Left lung (tissue), 14 donors: ENCODE data around the gene KRT23. TPM values are rescaled to one million over a fixed set of nuclear protein-coding genes. Genes with fewer than 3 reads are reported as not detected.

ENCODE experiments used
- ATAC-seq: fragments of 200-7000 bp; cut with Tn5 transposase; one replicate; pipeline ENCODE4 v1.9.1; 2020; ENCODE audit warnings: moderate library complexity
- DNase-seq, 4 donors: peaks; one replicate each; pipeline ENCODE4 v3.0.0-alpha.2; 2013 to 2020
- H3K27ac ChIP-seq, 2 donors: fragments of 200-600 bp; sonication (generic) in 1 of 2; one replicate each; pipeline versions ENCODE4 v1.5.0 to v1.8.0; 2020 to 2021
- H3K27me3 ChIP-seq, 2 donors: fragments of 200-600 bp; sonication (generic) in 1 of 2; one replicate each; pipeline versions ENCODE4 v1.5.0 to v1.8.0; 2020 to 2021
- H3K36me3 ChIP-seq, 2 donors: fragments of 200-600 bp; sonication (generic) in 1 of 2; one replicate each; pipeline versions ENCODE4 v1.5.0 to v1.8.0; 2020 to 2021
- H3K4me1 ChIP-seq, 2 donors: fragments of 200-600 bp; one replicate each; pipeline ENCODE4 v1.8.0; 2021
- H3K4me3 ChIP-seq, 2 donors: fragments of 200-600 bp; sonication (generic) in 1 of 2; one replicate each; pipeline versions ENCODE4 v1.5.0 to v1.8.0; 2020 to 2021; ENCODE audit warnings: mild to moderate bottlenecking in 1 of 2
- H3K9me3 ChIP-seq, 2 donors: fragments of 200-600 bp; sonication (generic) in 1 of 2; one replicate each; pipeline versions ENCODE4 v1.5.0 to v1.8.0; 2020 to 2021
- intact Hi-C, 2 donors: fragments of 100-400 bp; cut with DNase I; formaldehyde crosslinking; loops; one replicate each; pipeline versions ENCODE4 v1.11.2 to v1.14.2; 2022
- long read RNA-seq, 12 donors: library from polyadenylated mRNA in 2 of 12; unstranded in 2 of 12; transcript quantifications; one replicate each; pipeline ENCODE4 v2.0.0 and lab custom pipeline, GENCODE V29; 2019 to 2026
- polyA plus RNA-seq, 6 donors: library from polyadenylated mRNA; unstranded; fragments of 120-200 nt; gene quantifications; one replicate each; pipeline ENCODE4 v1.2.1, GENCODE V29; 2013; ENCODE audit not compliant: insufficient read length in 6 of 6
- total RNA-seq, 2 donors: library from RNA; stranded (reverse); fragmentation: NEBNext Ultra II Directional; extraction: Animal tissue kit (Norgen Biotek cat#: 25700); gene quantifications; one replicate each; pipeline ENCODE4 v1.2.1, GENCODE V29; 2021
- TF ChIP-seq, protein P1 (sequence below), 2 donors: fragments of 200-600 bp; sonication (generic) in 1 of 2; IDR thresholded peaks; one replicate each; pipeline versions ENCODE4 v1.5.0 to v1.8.0; 2021; ENCODE audit warnings: antibody characterized with exemption in 2 of 2
- donor health status: DM: no; HTN: yes; CAD: no.
- donor health status: DM: no; HTN: no; CAD: no.

Gene KRT23, protein sequence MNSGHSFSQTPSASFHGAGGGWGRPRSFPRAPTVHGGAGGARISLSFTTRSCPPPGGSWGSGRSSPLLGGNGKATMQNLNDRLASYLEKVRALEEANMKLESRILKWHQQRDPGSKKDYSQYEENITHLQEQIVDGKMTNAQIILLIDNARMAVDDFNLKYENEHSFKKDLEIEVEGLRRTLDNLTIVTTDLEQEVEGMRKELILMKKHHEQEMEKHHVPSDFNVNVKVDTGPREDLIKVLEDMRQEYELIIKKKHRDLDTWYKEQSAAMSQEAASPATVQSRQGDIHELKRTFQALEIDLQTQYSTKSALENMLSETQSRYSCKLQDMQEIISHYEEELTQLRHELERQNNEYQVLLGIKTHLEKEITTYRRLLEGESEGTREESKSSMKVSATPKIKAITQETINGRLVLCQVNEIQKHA
- total RNA-seq (1 to 10 TPM in 1 of 2 donors, under 1 TPM in 1; 0.35 to 5.6 TPM), polyA plus RNA-seq (under 1 TPM in 5 of 6 donors, not detected in 1; 0.09 to 0.31 (median 0.17) TPM)
- long read RNA-seq, donor 1 = 0 reads
- long read RNA-seq, donor 2, partial matches to known transcripts = 21 of 48 reads
- long read RNA-seq, donor 2, other reads (novel, unspliced or antisense) = 27 of 48 reads
- long read RNA-seq, donor 3 = 0 reads
- long read RNA-seq, donor 4 = 0 reads
- long read RNA-seq, donor 5, partial matches to known transcripts = 0 of 1 reads
- long read RNA-seq, donor 5, other reads (novel, unspliced or antisense) = 0 of 1 reads
- long read RNA-seq, donor 6 = 0 reads
- long read RNA-seq, donor 7 = 0 reads
- long read RNA-seq, donor 8 = 0 reads
- long read RNA-seq, donor 9 = 0 reads
- long read RNA-seq, donor 10, partial matches to known transcripts = 6 of 6 reads
- long read RNA-seq, donor 10, other reads (novel, unspliced or antisense) = 0 of 6 reads
- long read RNA-seq, donor 11 = 0 reads
- long read RNA-seq, donor 12 = 0 reads

DNA sequence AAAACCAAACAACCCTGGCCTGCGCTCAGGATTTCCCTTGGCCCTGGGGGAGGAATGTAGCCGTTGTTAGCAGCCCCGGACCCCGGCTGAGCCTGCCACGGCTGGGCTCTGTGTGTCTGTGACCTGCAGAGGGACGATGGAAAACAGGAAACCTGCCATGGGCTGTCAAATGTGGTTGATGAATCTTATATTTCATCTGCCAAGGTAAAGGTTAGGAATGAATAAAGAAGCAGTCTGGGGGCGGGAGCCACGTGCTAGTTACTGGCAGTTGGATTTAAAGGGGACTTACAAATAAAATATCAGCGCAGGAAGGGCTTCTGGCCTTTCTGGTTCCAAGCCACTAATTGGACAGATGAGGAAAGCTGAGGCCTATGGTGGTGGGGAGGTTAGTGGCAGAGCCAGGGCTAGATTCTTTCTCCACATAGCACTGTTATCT is at the start of gene KRT23:
KRT23 (minus strand) TSS at position 263 of the 436 bp plus-strand sequence. CDS start 1,043 bp downstream, outside the sequence.
- intact Hi-C loops = no loop called here
- ATAC-seq = no peak

DNA sequence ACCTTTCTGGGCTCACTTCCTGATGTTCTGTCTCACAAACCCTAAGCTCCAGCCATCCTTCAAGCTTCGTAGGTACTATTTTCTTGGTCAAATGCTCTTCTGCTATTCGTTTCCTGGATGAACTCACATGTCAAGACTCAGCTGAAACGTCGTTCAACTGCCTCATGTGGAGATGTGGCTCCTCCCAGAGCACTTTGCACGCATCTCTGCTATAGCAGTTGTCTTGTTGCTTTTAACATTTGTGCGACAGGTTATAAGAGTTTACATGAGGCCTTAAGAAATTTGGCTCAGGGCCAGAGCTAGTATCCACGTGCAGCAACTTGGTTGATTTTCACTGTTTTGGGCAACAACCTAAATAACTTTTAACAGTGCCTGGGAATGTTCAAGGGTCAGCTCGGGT is 49.5 kb upstream of the KRT23 start:
- H3K27ac ChIP-seq = no peak overlapping the region
- H3K4me1 ChIP-seq = no peaks in the 10 kb centered on the region
- H3K4me3 ChIP-seq = no peak overlapping the region
- no peak for DNase-seq
- ATAC-seq = no peak
- H3K36me3 ChIP-seq = no peaks in the 10 kb centered on the region
- TF ChIP-seq, protein P1, sequence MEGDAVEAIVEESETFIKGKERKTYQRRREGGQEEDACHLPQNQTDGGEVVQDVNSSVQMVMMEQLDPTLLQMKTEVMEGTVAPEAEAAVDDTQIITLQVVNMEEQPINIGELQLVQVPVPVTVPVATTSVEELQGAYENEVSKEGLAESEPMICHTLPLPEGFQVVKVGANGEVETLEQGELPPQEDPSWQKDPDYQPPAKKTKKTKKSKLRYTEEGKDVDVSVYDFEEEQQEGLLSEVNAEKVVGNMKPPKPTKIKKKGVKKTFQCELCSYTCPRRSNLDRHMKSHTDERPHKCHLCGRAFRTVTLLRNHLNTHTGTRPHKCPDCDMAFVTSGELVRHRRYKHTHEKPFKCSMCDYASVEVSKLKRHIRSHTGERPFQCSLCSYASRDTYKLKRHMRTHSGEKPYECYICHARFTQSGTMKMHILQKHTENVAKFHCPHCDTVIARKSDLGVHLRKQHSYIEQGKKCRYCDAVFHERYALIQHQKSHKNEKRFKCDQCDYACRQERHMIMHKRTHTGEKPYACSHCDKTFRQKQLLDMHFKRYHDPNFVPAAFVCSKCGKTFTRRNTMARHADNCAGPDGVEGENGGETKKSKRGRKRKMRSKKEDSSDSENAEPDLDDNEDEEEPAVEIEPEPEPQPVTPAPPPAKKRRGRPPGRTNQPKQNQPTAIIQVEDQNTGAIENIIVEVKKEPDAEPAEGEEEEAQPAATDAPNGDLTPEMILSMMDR (IDR thresholded peaks at IDR 0.05) = no peak
- no peaks in the 10 kb centered on the region for H3K9me3 ChIP-seq
- peaks cover 0 to 18% of the 10 kb centered on the region in 2 donors for H3K27me3 ChIP-seq
- intact Hi-C loops = no loop called here

More for the DNA sequence above, at the start of gene KRT23:
- no peak for DNase-seq
- peak within 1 kb of the TSS in 1 of 2 donors; percentile 24 for H3K4me3 ChIP-seq
- H3K9me3 ChIP-seq = no peaks in the 10 kb centered on the region
- peak within 1 kb of the TSS in 1 of 2 donors; percentile 73 for H3K27ac ChIP-seq
- H3K36me3 ChIP-seq = no peaks in the 10 kb centered on the region
- no peaks in the 10 kb centered on the region for H3K4me1 ChIP-seq
- H3K27me3 ChIP-seq = no peaks in the 10 kb centered on the region
- TF ChIP-seq, protein P1 (IDR thresholded peaks at IDR 0.05) = no peak

DNA sequence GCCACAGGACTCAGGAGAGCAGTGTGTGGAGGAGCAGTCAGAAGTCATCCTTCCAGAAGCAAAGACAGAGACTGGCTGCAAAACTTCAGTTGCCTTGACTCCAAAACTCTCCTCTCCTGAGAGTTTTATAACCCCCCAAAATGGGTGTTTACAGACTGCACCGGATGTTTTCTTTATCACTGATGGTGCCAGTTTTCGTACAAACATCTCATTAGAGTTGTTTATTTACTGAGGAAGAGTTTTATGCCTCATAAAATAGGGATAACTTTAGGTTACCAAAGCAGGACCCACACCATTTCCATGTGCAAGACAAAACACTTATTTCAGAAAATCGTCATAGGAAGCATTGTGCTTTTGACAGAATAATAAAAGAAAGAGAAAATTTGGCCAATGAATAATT is 46.8 kb upstream of the KRT23 start, which contains the start of gene KRT40:
KRT40 (minus strand) TSS at position 101 of the 400 bp plus-strand sequence; CDS start at position 48, 53 bp downstream.
- Histone ChIP-seq H3K27ac (no peak within 1 kb of the TSS), H3K4me1 (no peaks in the 10 kb centered on the region), H3K27me3 (peaks cover 0 to 13% of the 10 kb centered on the region in 2 donors), H3K36me3 (no peaks in the 10 kb centered on the region), H3K9me3 (no peaks in the 10 kb centered on the region), H3K4me3 (no peak within 1 kb of the TSS)
- intact Hi-C loops = no loop called here
- DNase-seq (no peak), ATAC-seq (no peak)
- TF ChIP-seq, protein P1 (IDR thresholded peaks at IDR 0.05) = no peak

GRCh38 chr17:40981115-40981514 is 43.7 kb upstream of the KRT23 start:
- Histone ChIP-seq H3K27ac (no peak overlapping the region), H3K4me1 (no peaks in the 10 kb centered on the region), H3K27me3 (peaks cover 0 to 18% of the 10 kb centered on the region in 2 donors), H3K4me3 (no peak overlapping the region), H3K36me3 (no peaks in the 10 kb centered on the region), H3K9me3 (no peaks in the 10 kb centered on the region)
- intact Hi-C loops = no loop called here
- DNase-seq (no peak), ATAC-seq (no peak)
- TF ChIP-seq, protein P1 (IDR thresholded peaks at IDR 0.05) = no peak
